Progenitor cell of endocrine pancreas (in vitro differentiated cells): ENCODE results near the gene VSIG8. TPM values are rescaled to one million over a fixed set of nuclear protein-coding genes. Genes with fewer than 3 reads are reported as not detected.

Experiments
- DNase-seq: peaks from one replicate; pipeline ENCODE4 v3.0.0; 2021; ENCODE audit warnings: low spot score; ENCODE audit not compliant: unreplicated experiment
- H3K27ac Mint-ChIP-seq: 2 replicates; pipeline ENCODE4 v1.8.0; 2021; ENCODE audit warnings: mild to moderate bottlenecking, moderate library complexity, mixed read lengths
- H3K27me3 Mint-ChIP-seq: 2 replicates; pipeline ENCODE4 v1.8.0; 2021; ENCODE audit warnings: mixed read lengths
- H3K36me3 Mint-ChIP-seq: 2 replicates; pipeline ENCODE4 v1.8.0; 2022; ENCODE audit warnings: mixed read lengths; ENCODE audit not compliant: insufficient read depth
- H3K4me1 Mint-ChIP-seq: 2 replicates; pipeline ENCODE4 v1.8.0; 2021; ENCODE audit warnings: low read depth, mixed read lengths
- H3K4me3 Mint-ChIP-seq: 2 replicates; pipeline ENCODE4 v1.8.0; 2021; ENCODE audit warnings: low read depth, mild to moderate bottlenecking, moderate library complexity, mixed read lengths
- H3K9me3 Mint-ChIP-seq: 2 replicates; pipeline ENCODE4 v1.8.0; 2021; ENCODE audit warnings: low read depth, mixed read lengths
- total RNA-seq: library from RNA; stranded (reverse); gene quantifications from 2 replicates; pipeline ENCODE4 v1.2.1, GENCODE V29; 2021
- TF ChIP-seq, protein P1 (sequence below): fragments of 200-600 bp; sonication (generic); IDR thresholded peaks from one replicate; pipeline ENCODE4 v1.5.0; 2021; ENCODE audit warnings: antibody characterized with exemption, mild to moderate bottlenecking; ENCODE audit not compliant: unreplicated experiment

VSIG8 gene
- total RNA-seq, 1 donor from 2014 or later = not detected

DNA sequence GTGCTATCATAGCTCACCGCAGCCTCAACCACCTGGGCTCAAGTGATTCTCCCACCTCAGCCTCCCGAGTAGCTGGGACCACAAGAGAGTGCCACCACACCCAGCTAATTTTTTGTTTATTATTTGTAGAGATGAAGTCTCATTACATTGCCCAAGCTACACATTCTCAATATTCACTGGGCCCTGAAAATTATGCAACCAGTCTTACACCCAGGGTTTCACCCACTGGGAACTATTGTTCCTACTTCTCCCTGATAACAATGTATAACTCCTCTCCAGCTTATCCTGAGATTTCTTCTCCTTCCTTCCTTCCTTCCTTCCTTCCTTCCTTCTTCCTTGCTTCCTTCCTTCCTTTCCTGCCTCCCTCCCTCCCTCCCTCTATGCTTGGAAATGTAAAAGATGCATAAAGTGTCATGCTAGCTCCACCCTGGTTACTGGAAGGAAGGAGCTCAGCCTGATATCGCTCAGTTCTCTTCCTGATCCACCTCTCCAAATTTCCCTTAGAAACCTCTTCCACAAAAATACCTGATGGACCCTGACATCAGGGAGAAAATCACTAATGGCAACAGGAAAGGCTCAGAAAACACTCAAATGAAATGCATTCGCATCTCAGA is 11.2 kb upstream of the VSIG8 start:
- Mint-ChIP-seq H3K4me3 (no peak overlapping the region), H3K27ac (no peak overlapping the region), H3K27me3 (peaks cover 64% of the 10 kb centered on the region), H3K4me1 (no peaks in the 10 kb centered on the region), H3K9me3 (no peaks in the 10 kb centered on the region), H3K36me3 (peaks cover 1% of the 10 kb centered on the region)
- no peak for DNase-seq
- TF ChIP-seq, protein P1, sequence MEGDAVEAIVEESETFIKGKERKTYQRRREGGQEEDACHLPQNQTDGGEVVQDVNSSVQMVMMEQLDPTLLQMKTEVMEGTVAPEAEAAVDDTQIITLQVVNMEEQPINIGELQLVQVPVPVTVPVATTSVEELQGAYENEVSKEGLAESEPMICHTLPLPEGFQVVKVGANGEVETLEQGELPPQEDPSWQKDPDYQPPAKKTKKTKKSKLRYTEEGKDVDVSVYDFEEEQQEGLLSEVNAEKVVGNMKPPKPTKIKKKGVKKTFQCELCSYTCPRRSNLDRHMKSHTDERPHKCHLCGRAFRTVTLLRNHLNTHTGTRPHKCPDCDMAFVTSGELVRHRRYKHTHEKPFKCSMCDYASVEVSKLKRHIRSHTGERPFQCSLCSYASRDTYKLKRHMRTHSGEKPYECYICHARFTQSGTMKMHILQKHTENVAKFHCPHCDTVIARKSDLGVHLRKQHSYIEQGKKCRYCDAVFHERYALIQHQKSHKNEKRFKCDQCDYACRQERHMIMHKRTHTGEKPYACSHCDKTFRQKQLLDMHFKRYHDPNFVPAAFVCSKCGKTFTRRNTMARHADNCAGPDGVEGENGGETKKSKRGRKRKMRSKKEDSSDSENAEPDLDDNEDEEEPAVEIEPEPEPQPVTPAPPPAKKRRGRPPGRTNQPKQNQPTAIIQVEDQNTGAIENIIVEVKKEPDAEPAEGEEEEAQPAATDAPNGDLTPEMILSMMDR = no peak

DNA sequence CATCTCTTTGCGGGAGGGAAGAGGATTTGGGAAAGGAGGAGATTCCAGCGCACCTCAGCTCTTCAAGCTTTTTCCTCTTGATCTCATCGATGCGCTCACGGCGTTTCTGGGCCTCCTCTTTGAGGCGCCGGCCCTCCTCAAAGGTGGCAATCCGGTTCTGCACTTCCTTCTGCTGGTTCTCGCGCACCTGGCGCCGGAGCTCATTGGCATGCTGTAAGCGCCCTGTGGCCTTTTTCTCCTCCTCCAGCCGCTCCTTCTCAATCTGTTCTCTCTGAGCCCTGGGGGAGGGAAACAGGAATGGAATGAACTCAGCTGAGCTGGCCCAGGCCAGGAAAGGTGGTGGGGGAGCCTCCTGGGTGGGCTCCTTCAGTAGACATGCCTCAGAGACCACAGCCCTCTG is 10.4 kb upstream of the VSIG8 start:
- H3K9me3 Mint-ChIP-seq = no peaks in the 10 kb centered on the region
- no peak overlapping the region for H3K27ac Mint-ChIP-seq
- H3K27me3 Mint-ChIP-seq = peaks cover 69% of the 10 kb centered on the region
- H3K4me1 Mint-ChIP-seq = no peaks in the 10 kb centered on the region
- no peak overlapping the region for H3K4me3 Mint-ChIP-seq
- DNase-seq = no peak
- TF ChIP-seq, protein P1 = no peak
- H3K36me3 Mint-ChIP-seq = peaks cover 1% of the 10 kb centered on the region

- H3K27ac Mint-ChIP-seq = no peak overlapping the region
- TF ChIP-seq, protein P1 = no peak
- H3K36me3 Mint-ChIP-seq = no peaks in the 10 kb centered on the region
- no peak for DNase-seq
- peaks cover 81% of the 10 kb centered on the region for H3K27me3 Mint-ChIP-seq
- H3K9me3 Mint-ChIP-seq = no peaks in the 10 kb centered on the region
- H3K4me3 Mint-ChIP-seq = no peak overlapping the region
- peaks cover 2% of the 10 kb centered on the region for H3K4me1 Mint-ChIP-seq
Observed at GRCh38 chr1:159870704-159871103, 8.2 kb upstream of the VSIG8 start.

- Mint-ChIP-seq H3K27me3 (peaks cover 83% of the 10 kb centered on the region), H3K36me3 (no peaks in the 10 kb centered on the region), H3K4me1 (peaks cover 2% of the 10 kb centered on the region), H3K4me3 (no peak overlapping the region), H3K27ac (no peak overlapping the region), H3K9me3 (no peaks in the 10 kb centered on the region)
- no peak for DNase-seq
- TF ChIP-seq, protein P1 = no peak
Observed at GRCh38 chr1:159869607-159870006, 7.2 kb upstream of the VSIG8 start.

GRCh38 chr1:159869173-159869572 is 6.7 kb upstream of the VSIG8 start:
- Mint-ChIP-seq H3K4me3 (no peak overlapping the region), H3K27ac (no peak overlapping the region), H3K9me3 (no peaks in the 10 kb centered on the region), H3K4me1 (peaks cover 2% of the 10 kb centered on the region), H3K36me3 (no peaks in the 10 kb centered on the region), H3K27me3 (peaks cover 84% of the 10 kb centered on the region)
- TF ChIP-seq, protein P1 = no peak
- no peak for DNase-seq
